ENCODE data around the gene IQUB. TPM values are rescaled to one million over a fixed set of nuclear protein-coding genes. Genes with fewer than 3 reads are reported as not detected.
"Not testable (repeated sequence)": the region's sequence is repeated elsewhere in the genome, so short reads cannot be mapped to it uniquely, and the experiment has no call there.

Gene IQUB
- total RNA-seq, 2 donors from 2014 or later: 2.0 to 4.8 TPM

- 95% methylated on average over 2 of the region's 2 CpGs for WGBS
- intact Hi-C loops (cut with DNase I): no loop called here
- Histone ChIP-seq H3K4me3 (no peak overlapping the region), H3K27me3 (replicated peaks; ENCODE audit: insufficient read depth) (no peaks in the 10 kb centered on the region), H3K9me3 (no peaks in the 10 kb centered on the region), H3K4me1 (replicated peaks) (peaks cover 2% of the 10 kb centered on the region), H3K27ac (no peak overlapping the region), H3K36me3 (peaks cover 0 to 10% of the 10 kb centered on the region in 2 donors)
- DNase-seq (ENCODE audit: low spot score): no peak
- TF ChIP-seq CTCF (IDR thresholded peaks at IDR 0.05) (no peak), POLR2A (IDR thresholded peaks at IDR 0.05) (no peak)
Measured at GRCh38 chr7:123552641-123553040, 18.2 kb upstream of the IQUB start.

GRCh38 chr7:123552134-123552533 lies 17.7 kb upstream of the IQUB start:
- H3K4me1 ChIP-seq (replicated peaks); H3K36me3 ChIP-seq; DNase-seq (ENCODE audit: low spot score); H3K27ac ChIP-seq; H3K9me3 ChIP-seq; intact Hi-C loops (cut with DNase I); H3K4me3 ChIP-seq; H3K27me3 ChIP-seq (replicated peaks; ENCODE audit: insufficient read depth): not testable (repeated sequence)

GRCh38 chr7:123548406-123548805 lies 14.0 kb upstream of the IQUB start:
- H3K4me3 ChIP-seq: no peak overlapping the region
- H3K36me3 ChIP-seq: peaks cover 3 to 10% of the 10 kb centered on the region in 2 donors
- no peak for DNase-seq (ENCODE audit: low spot score)
- H3K4me1 ChIP-seq (replicated peaks): no peaks in the 10 kb centered on the region
- TF ChIP-seq POLR2A (IDR thresholded peaks at IDR 0.05) (no peak), CTCF (IDR thresholded peaks at IDR 0.05) (no peak), POLR2AphosphoS5 (IDR thresholded peaks at IDR 0.05) (no peak)
- H3K27ac ChIP-seq: no peak overlapping the region
- H3K27me3 ChIP-seq (replicated peaks; ENCODE audit: insufficient read depth): no peaks in the 10 kb centered on the region
- intact Hi-C loops (cut with DNase I): no loop called here
- 91% methylated on average over 1 of the region's 1 CpG for WGBS
- no peaks in the 10 kb centered on the region for H3K9me3 ChIP-seq

- no peak for DNase-seq (ENCODE audit: low spot score)
- intact Hi-C loops (cut with DNase I): loop anchor here (5.0 to 10.0 kb wide), 2 partner anchors 48 to 385 kb away; no protein-coding TSS in a partner anchor
- Histone ChIP-seq H3K4me3 (no peak overlapping the region), H3K9me3 (no peaks in the 10 kb centered on the region), H3K27ac (no peak overlapping the region), H3K36me3 (no peaks in the 10 kb centered on the region), H3K4me1 (replicated peaks) (no peaks in the 10 kb centered on the region), H3K27me3 (replicated peaks; ENCODE audit: insufficient read depth) (no peaks in the 10 kb centered on the region)
- TF ChIP-seq CTCF (IDR thresholded peaks at IDR 0.05) (no peak), POLR2AphosphoS5 (IDR thresholded peaks at IDR 0.05) (no peak), POLR2A (IDR thresholded peaks at IDR 0.05) (no peak)
- WGBS: 63% methylated on average over 1 of the region's 1 CpG
Measured at GRCh38 chr7:123539871-123540270, 5.5 kb upstream of the IQUB start.

- intact Hi-C loops (cut with DNase I): loop anchor here (5.0 to 10.0 kb wide), 2 partner anchors 47 to 384 kb away; no protein-coding TSS in a partner anchor
- 90% methylated on average over 1 of the region's 1 CpG for WGBS
Measured at GRCh38 chr7:123538897-123539296, 4.5 kb upstream of the IQUB start.

More at GRCh38 chr7:123538897-123539296, 4.5 kb upstream of the IQUB start:
- H3K9me3 ChIP-seq: no peaks in the 10 kb centered on the region
- H3K27ac ChIP-seq: no peak overlapping the region
- H3K4me3 ChIP-seq: no peak overlapping the region
- no peaks in the 10 kb centered on the region for H3K27me3 ChIP-seq (replicated peaks; ENCODE audit: insufficient read depth)
- no peak for DNase-seq (ENCODE audit: low spot score)
- no peaks in the 10 kb centered on the region for H3K36me3 ChIP-seq
- no peaks in the 10 kb centered on the region for H3K4me1 ChIP-seq (replicated peaks)
- TF ChIP-seq POLR2A (IDR thresholded peaks at IDR 0.05): no peak
- no peak for TF ChIP-seq CTCF (IDR thresholded peaks at IDR 0.05)
- TF ChIP-seq POLR2AphosphoS5 (IDR thresholded peaks at IDR 0.05): no peak

Measured in prostate gland (tissue), 2 donors.